ENCODE data around the gene TRMT11. TPM values are rescaled to one million over a fixed set of nuclear protein-coding genes. Genes with fewer than 3 reads are reported as not detected.

The TRMT11 gene
- total and polyA plus RNA-seq, 9 of the 15 experiments (the other 6 are each of a cell fraction or from before 2014, with no cell fraction given): 38.8 to 88.0 (median 59.8) TPM

GRCh38 chr6:126076992-126077664 is 90.8 kb downstream of the TRMT11 start (continued):
- TF ChIP-seq CUX1 (CRISPR knock-in tag; IDR thresholded peaks at IDR 0.05): no peak
- TF ChIP-seq CBFA2T3 (IDR thresholded peaks at IDR 0.05): peak; percentile 47
- TF ChIP-seq ARNT (IDR thresholded peaks at IDR 0.05): no peak
- TF ChIP-seq SETDB1 (IDR thresholded peaks at IDR 0.05; ENCODE audit: low read length): no peak
- TF ChIP-seq HDAC1 (IDR thresholded peaks at IDR 0.05): no peak
- TF ChIP-seq KLF10 (CRISPR knock-in tag; IDR thresholded peaks at IDR 0.05): no peak
- TF ChIP-seq MGA (IDR thresholded peaks at IDR 0.05): 0 out of 2 replicates have a peak, but pooled peaks have one; percentile 19
- no peak for TF ChIP-seq MAZ (CRISPR knock-in tag; conservative IDR thresholded peaks at IDR 0.05 in 1 of 2, IDR thresholded peaks at IDR 0.05 in 1 of 2)
- no peak for TF ChIP-seq ZNF408 (CRISPR knock-in tag; IDR thresholded peaks at IDR 0.05; ENCODE audit: low read depth)
- TF ChIP-seq MAFG (tag; conservative IDR thresholded peaks at IDR 0.05): no peak
- peak; percentile 58 for TF ChIP-seq L3MBTL2 (IDR thresholded peaks at IDR 0.05)
- TF ChIP-seq ZNF780A (CRISPR knock-in tag; IDR thresholded peaks at IDR 0.05): no peak

Data from K562 (cell line).